Gastroesophageal sphincter (tissue), 4 donors: ENCODE results near the gene USP47. TPM values are rescaled to one million over a fixed set of nuclear protein-coding genes. Genes with fewer than 3 reads are reported as not detected.

Experiments used
- ATAC-seq: fragments of 150-250 bp; one replicate; pipeline ENCODE4 v1.9.1; 2016; ENCODE audit warnings: mild to moderate bottlenecking, moderate library complexity
- H3K27ac ChIP-seq, 4 donors: fragments of 200-600 bp; sonication (generic) in 3 of 4; 1 replicate in 3 of 4; 2 replicates in 1 of 4; pipeline ENCODE4 v1.5.1; 2016 to 2019
- H3K27me3 ChIP-seq: fragments of 200-600 bp; sonication (generic); one replicate; pipeline ENCODE4 v1.5.1; 2019
- H3K36me3 ChIP-seq, 2 donors: fragments of 200-600 bp; sonication (generic); one replicate each; pipeline ENCODE4 v1.5.1; 2019; ENCODE audit warnings: control low read depth in 1 of 2
- H3K4me1 ChIP-seq, 3 donors: fragments of 200-600 bp; sonication (generic); 1 replicate in 2 of 3; 2 replicates in 1 of 3; pipeline ENCODE4 v1.5.1; 2016 to 2019; ENCODE audit warnings: control low read depth in 2 of 3
- H3K4me3 ChIP-seq, 2 donors: fragments of 200-600 bp; sonication (generic); one replicate each; pipeline ENCODE4 v1.5.1; 2019; ENCODE audit warnings: mild to moderate bottlenecking in 1 of 2, moderate library complexity in 1 of 2
- H3K9me3 ChIP-seq, 3 donors: fragments of 200-600 bp; sonication (generic); one replicate each; pipeline ENCODE4 v1.5.1; 2017 to 2019; ENCODE audit warnings: control low read depth in 2 of 3
- EP300 ChIP-seq: sonication (generic); formaldehyde crosslinking; IDR thresholded peaks from one replicate; pipeline ENCODE4 v1.6.1; 2017; ENCODE audit warnings: antibody characterized with exemption, mild to moderate bottlenecking
- POLR2A ChIP-seq, 2 donors: fragments of 450-650 bp; IDR thresholded peaks; one replicate each; pipeline ENCODE4 v1.6.1; 2017; ENCODE audit warnings: antibody characterized with exemption in 2 of 2, mild to moderate bottlenecking in 2 of 2, moderate library complexity in 1 of 2
- POLR2AphosphoS5 ChIP-seq: sonication (generic); formaldehyde crosslinking; IDR thresholded peaks from one replicate; pipeline ENCODE4 v1.6.1; 2017; ENCODE audit warnings: antibody characterized with exemption
- WGBS, 2 donors: methylation state at CpG; one replicate each; pipeline ENCODE4 v1.1.5; 2018; ENCODE audit warnings: low coverage in 1 of 2; 5-methylcytosine and 5-hydroxymethylcytosine counted together
- total RNA-seq, 4 donors: library from RNA; depleted of rRNA; stranded (reverse); fragments of >200 nt; gene quantifications; one replicate each; pipeline ENCODE4 v1.1.0, GENCODE V29; 2016
- TF ChIP-seq, protein P1 (sequence below), 4 experiments: fragments of 200-600 bp in 2 of 4; fragments of 450-650 bp in 2 of 4; sonication (generic) in 1 of 4; IDR thresholded peaks; one replicate each; pipeline ENCODE4 v1.5.1; 2017 to 2019; ENCODE audit warnings: antibody characterized with exemption in 4 of 4, mild to moderate bottlenecking in 2 of 4, moderate library complexity in 2 of 4

USP47 gene
- total RNA-seq, 4 donors from 2014 or later, result 84.7 to 156 (median 115) TPM

DNA sequence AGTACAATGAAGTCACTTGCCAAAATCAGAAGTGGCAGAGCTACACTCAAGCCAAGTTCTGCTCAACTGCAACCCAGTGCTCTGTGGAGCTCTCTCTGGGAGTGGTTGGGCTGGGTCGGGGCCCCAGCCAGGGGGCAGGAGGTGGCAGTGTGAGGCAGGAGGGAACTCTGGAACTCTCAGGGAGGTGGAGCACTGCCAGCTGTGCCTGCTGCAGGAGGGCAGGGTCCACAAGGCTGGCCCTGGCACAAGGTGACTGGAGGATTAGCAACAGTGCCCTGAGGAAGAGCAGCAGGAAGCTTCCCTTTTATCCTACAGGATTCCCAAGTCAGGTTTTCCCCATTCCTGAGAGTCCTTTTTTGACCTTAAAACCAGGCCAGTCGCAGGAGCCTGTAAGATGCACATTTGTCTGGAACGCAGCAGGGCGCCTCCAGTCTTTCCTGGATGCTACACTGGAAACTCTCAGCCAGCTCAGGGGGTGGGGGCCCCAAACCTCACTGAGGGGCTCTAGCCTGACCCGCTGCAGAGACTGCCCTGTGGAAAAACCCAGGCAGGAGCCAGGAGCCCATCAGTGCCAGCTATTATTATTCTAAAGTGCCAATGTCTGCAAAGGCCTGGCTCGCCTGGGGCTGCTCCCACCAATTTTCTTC is 134.8 kb downstream of the USP47 start:
- H3K4me3 ChIP-seq, result no peak overlapping the region
- no peak for ATAC-seq
- H3K9me3 ChIP-seq, result no peaks in the 10 kb centered on the region
- no peaks in the 10 kb centered on the region for H3K27me3 ChIP-seq
- H3K27ac ChIP-seq, result peak overlapping the region in 3 of 4 donors; percentile 80 to 91 (median 80)
- H3K4me1 ChIP-seq, result peaks cover 23 to 97% (median 77%) of the 10 kb centered on the region in 3 donors
- 20% methylated on average over 1 of the region's 6 CpGs; no CpG with 5 or more reads in 1 of the 2 donors for WGBS, 2 donors
- TF ChIP-seq POLR2AphosphoS5 (no peak), EP300 (no peak), POLR2A (IDR thresholded peaks at IDR 0.05) (no peak)
- TF ChIP-seq, protein P1, sequence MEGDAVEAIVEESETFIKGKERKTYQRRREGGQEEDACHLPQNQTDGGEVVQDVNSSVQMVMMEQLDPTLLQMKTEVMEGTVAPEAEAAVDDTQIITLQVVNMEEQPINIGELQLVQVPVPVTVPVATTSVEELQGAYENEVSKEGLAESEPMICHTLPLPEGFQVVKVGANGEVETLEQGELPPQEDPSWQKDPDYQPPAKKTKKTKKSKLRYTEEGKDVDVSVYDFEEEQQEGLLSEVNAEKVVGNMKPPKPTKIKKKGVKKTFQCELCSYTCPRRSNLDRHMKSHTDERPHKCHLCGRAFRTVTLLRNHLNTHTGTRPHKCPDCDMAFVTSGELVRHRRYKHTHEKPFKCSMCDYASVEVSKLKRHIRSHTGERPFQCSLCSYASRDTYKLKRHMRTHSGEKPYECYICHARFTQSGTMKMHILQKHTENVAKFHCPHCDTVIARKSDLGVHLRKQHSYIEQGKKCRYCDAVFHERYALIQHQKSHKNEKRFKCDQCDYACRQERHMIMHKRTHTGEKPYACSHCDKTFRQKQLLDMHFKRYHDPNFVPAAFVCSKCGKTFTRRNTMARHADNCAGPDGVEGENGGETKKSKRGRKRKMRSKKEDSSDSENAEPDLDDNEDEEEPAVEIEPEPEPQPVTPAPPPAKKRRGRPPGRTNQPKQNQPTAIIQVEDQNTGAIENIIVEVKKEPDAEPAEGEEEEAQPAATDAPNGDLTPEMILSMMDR (IDR thresholded peaks at IDR 0.05), result no peak
- no peaks in the 10 kb centered on the region for H3K36me3 ChIP-seq

DNA sequence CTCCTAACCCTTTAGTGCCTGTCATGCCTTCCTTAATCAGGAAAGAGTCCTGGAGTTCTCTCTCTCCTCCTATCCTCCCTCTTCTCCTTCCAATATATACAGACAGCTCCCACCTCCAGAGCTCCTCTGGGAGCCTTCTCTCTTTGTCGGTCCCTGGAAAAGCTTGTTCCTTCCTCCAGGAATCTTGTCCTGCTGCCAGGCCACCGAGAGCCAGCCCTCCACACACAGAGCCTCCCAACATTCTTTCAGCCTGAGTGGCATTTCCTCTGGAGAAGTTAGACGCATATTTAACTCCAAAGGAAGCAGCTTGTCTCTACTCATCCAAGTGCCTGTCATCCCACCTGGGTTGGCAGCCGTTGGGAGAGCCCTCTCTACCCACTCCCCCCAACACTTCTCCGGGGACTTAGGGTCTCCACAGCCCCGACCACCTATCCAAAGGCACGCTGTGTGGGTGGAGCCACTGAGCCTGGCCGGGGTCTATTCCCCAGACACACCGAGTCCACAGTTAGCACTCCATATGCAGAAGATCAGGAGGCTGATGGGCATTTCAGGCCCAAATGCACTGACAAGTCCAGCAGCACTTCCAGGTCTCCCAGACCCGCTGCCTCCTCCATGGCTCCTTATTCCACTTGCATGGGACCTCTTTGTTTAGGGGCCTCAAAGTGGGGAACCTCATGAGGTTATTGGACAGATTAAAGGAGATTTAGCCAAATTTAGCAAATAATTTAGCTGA is 135.6 kb downstream of the USP47 start:
- peak; percentile 55 for TF ChIP-seq POLR2AphosphoS5
- no peak for TF ChIP-seq POLR2A (IDR thresholded peaks at IDR 0.05)
- Histone ChIP-seq H3K4me1 (peaks cover 21 to 94% (median 70%) of the 10 kb centered on the region in 3 donors), H3K9me3 (no peaks in the 10 kb centered on the region), H3K36me3 (no peaks in the 10 kb centered on the region), H3K27ac (peak overlapping the region in 3 of 4 donors; percentile 80 to 91 (median 80)), H3K4me3 (no peak overlapping the region), H3K27me3 (no peaks in the 10 kb centered on the region)
- WGBS, 2 donors, result 0 to 29% methylated on average over 2 to 4 of the region's 10 CpGs
- peak; percentile 62 for ATAC-seq

GRCh38 chr11:11978098-11978637 is 136.4 kb downstream of the USP47 start:
- Histone ChIP-seq H3K4me3 (no peak overlapping the region), H3K27ac (peak overlapping the region in 3 of 4 donors; percentile 80 to 91 (median 80)), H3K4me1 (peaks cover 13 to 86% (median 62%) of the 10 kb centered on the region in 3 donors), H3K27me3 (no peaks in the 10 kb centered on the region), H3K36me3 (no peaks in the 10 kb centered on the region), H3K9me3 (no peaks in the 10 kb centered on the region)
- TF ChIP-seq EP300, result no peak
- no peak for TF ChIP-seq POLR2A (IDR thresholded peaks at IDR 0.05)
- TF ChIP-seq, protein P1 (IDR thresholded peaks at IDR 0.05), result no peak
- no peak for TF ChIP-seq POLR2AphosphoS5
- 88 to 96% methylated on average over 4 of the region's 4 CpGs for WGBS, 2 donors
- no peak for ATAC-seq

DNA sequence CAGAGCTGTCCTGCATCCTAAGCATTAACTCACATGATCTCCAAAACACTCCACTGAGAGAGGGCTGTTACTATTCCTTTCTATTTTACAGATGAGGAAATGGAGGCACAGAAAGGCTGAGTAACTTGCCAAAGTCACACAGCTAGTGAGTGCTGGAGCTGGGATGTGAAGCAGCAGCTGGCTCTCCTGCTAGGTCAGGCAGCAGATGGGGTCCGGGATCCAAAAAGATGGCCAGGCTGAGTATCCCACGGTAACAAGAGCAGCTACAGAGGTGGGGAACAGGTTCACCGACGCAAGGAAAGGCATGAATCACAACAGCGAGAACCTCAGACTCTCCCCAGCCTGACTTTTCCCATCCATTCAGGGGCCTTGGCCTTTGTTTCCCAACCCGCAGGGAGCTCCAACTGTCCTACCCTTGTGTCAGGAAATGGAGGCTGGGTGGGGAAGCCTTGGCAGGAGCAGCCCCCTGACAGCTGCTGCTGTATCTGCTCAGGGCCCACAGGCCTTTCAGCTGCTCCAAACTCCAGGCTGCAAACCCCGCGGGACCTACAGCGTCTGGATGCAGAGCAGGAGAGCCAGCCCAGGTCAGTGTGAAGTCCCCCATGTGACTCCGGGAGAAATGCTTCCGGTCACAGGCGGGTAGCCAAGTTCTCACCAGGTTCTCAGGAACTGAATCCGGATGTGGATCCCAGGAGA is 137.2 kb downstream of the USP47 start:
- no peak overlapping the region for H3K4me3 ChIP-seq
- peak; percentile 79 for ATAC-seq
- no CpG with 5 or more reads among the region's 13 CpGs for WGBS, 2 donors
- peak; percentile 30 for TF ChIP-seq POLR2AphosphoS5
- TF ChIP-seq, protein P1 (IDR thresholded peaks at IDR 0.05), result no peak
- H3K4me1 ChIP-seq, result peaks cover 8 to 78% (median 54%) of the 10 kb centered on the region in 3 donors
- H3K36me3 ChIP-seq, result no peaks in the 10 kb centered on the region
- no peaks in the 10 kb centered on the region for H3K27me3 ChIP-seq
- H3K9me3 ChIP-seq, result no peaks in the 10 kb centered on the region
- H3K27ac ChIP-seq, result peak overlapping the region in 3 of 4 donors; percentile 80

GRCh38 chr11:11979488-11980117 is 137.8 kb downstream of the USP47 start:
- Histone ChIP-seq H3K9me3 (no peaks in the 10 kb centered on the region), H3K27me3 (no peaks in the 10 kb centered on the region), H3K36me3 (no peaks in the 10 kb centered on the region), H3K4me1 (peaks cover 7 to 72% (median 47%) of the 10 kb centered on the region in 3 donors), H3K27ac (peak overlapping the region in 3 of 4 donors; percentile 80), H3K4me3 (no peak overlapping the region)
- peak; percentile 44 for ATAC-seq
- WGBS, 2 donors, result 0 to 12% methylated on average over 2 to 5 of the region's 8 CpGs
- TF ChIP-seq POLR2AphosphoS5 (peak; percentile 25), POLR2A (IDR thresholded peaks at IDR 0.05) (no peak)
- TF ChIP-seq, protein P1 (IDR thresholded peaks at IDR 0.05), result no peak
